ENCODE measurements around the gene PARVA.

PARVA gene

GRCh38 chr11:12508151-12508751 lies 130.9 kb downstream of the PARVA start:
- TF ChIP-seq CTCF (IDR thresholded peaks at IDR 0.05; ENCODE audit: low read depth, low read length) (no peak), MAX (IDR thresholded peaks at IDR 0.05; ENCODE audit: low read depth, low read length) (no peak), MYC (IDR thresholded peaks at IDR 0.05; ENCODE audit: low read depth, low read length) (no peak)
- DNase-seq (ENCODE audit: low read depth): no peak
- H3K4me3 ChIP-seq (ENCODE audit: low read depth, low read length): no peak overlapping the region

DNA sequence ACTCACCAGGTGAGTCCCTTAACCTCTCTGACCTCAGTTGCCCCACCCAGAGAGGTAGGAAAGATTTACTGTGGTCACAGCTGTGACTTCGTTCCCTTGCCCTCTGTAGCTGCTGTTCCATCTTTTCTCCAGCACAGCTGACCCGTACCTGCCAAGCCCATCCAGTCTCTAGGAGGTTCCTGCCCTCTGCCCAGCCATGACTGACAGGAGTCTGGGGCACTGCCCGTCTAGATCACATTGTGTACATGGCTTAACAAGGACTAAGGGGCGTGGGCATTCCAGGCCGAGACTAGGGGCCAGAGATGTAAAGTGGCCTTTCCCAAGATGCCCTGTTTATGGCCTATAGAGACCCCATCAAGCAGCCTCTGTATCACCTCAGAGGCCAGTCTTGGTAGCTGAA lies 132.0 kb downstream of the PARVA start:
- TF ChIP-seq MYC (IDR thresholded peaks at IDR 0.05; ENCODE audit: low read depth, low read length) (no peak), POLR2A (IDR thresholded peaks at IDR 0.05; ENCODE audit: extremely low read depth, insufficient read length) (no peak), CTCF (IDR thresholded peaks at IDR 0.05; ENCODE audit: low read depth, low read length) (no peak), MAX (IDR thresholded peaks at IDR 0.05; ENCODE audit: low read depth, low read length) (no peak)
- no peak overlapping the region for H3K4me3 ChIP-seq (ENCODE audit: low read depth, low read length)
- DNase-seq (ENCODE audit: low read depth): no peak

GRCh38 chr11:12512132-12512531 lies 134.8 kb downstream of the PARVA start:
- TF ChIP-seq MAX (IDR thresholded peaks at IDR 0.05; ENCODE audit: low read depth, low read length) (no peak), POLR2A (IDR thresholded peaks at IDR 0.05; ENCODE audit: extremely low read depth, insufficient read length) (no peak), MYC (IDR thresholded peaks at IDR 0.05; ENCODE audit: low read depth, low read length) (no peak), CTCF (IDR thresholded peaks at IDR 0.05; ENCODE audit: low read depth, low read length) (no peak)
- no peak overlapping the region for H3K4me3 ChIP-seq (ENCODE audit: low read depth, low read length)
- no peak for DNase-seq (ENCODE audit: low read depth)

- H3K4me3 ChIP-seq (ENCODE audit: low read depth, low read length): no peak overlapping the region
- no peak for TF ChIP-seq MYC (IDR thresholded peaks at IDR 0.05; ENCODE audit: low read depth, low read length)
- TF ChIP-seq CTCF (IDR thresholded peaks at IDR 0.05; ENCODE audit: low read depth, low read length): no peak
- TF ChIP-seq MAX (IDR thresholded peaks at IDR 0.05; ENCODE audit: low read depth, low read length): no peak
- DNase-seq (ENCODE audit: low read depth): no peak
Measured at GRCh38 chr11:12512826-12513395, 135.5 kb downstream of the PARVA start.

DNA sequence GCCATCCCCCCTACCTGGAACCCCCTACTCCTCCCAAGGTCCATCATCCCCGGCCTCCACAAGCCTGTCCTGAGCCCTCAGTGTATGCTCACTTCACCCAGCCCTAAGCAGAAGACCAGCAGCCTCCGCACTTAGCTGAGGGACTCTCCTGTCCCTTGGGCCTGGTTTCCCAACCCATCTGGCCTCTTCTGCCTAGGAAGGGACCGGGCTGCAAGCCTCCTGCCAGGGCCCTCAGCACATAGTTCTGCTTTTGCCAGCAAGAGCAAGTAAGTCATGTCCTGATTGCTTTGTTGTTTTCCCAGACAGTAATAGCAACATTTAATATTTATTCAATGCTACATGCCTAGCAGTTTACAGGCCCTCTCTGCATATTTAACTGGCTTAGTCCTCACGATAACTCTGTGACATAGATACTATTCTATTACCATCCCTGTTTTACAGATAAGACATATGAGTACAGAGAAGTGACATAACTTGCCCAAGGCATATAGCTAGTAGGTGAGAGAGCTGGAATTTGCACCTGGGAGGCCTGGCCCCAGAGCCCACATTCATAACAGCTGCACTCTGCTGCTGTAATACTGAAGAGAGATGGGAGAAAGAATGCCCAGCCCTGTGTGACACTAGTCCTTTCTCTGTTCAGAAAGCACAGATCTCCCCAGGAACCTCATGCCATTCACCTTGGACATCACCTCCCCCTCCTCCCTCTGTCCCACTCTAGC lies 139.2 kb downstream of the PARVA start:
- TF ChIP-seq POLR2A (IDR thresholded peaks at IDR 0.05; ENCODE audit: extremely low read depth, insufficient read length): no peak
- no peak for TF ChIP-seq MAX (IDR thresholded peaks at IDR 0.05; ENCODE audit: low read depth, low read length)
- TF ChIP-seq CTCF (IDR thresholded peaks at IDR 0.05; ENCODE audit: low read depth, low read length): no peak
- no peak for TF ChIP-seq MYC (IDR thresholded peaks at IDR 0.05; ENCODE audit: low read depth, low read length)
- H3K4me3 ChIP-seq (ENCODE audit: low read depth, low read length): no peak overlapping the region
- peak; percentile 33 for DNase-seq (ENCODE audit: low read depth)
